Endothelial cell of umbilical vein (primary cell): ENCODE measurements around the gene TNPO3. TPM values are rescaled to one million over a fixed set of nuclear protein-coding genes. Genes with fewer than 3 reads are reported as not detected.

Experiments used
- BruUV-seq: library from RNA; stranded (reverse); fragments of 400-500 nt; replicated peaks from 2 replicates; lab custom pipeline; 2021; lab: Mats Ljungman, UMichigan
- CTCF ChIA-PET: fragments of 300-600, 350-600 bp; sonication (Branson Sonifier 250); formaldehyde crosslinking; loops from one replicate; lab custom pipeline; 2021; ENCODE audit warnings: antibody characterized with exemption, inconsistent platforms; lab: Charles Lee
- POLR2A ChIA-PET: fragments of 300-600, 350-600 bp; sonication (Branson Sonifier 250); formaldehyde crosslinking; loops from one replicate; lab custom pipeline; 2021; ENCODE audit warnings: antibody characterized with exemption, inconsistent platforms; lab: Charles Lee
- DNase-seq: peaks from one replicate; pipeline ENCODE4 v3.0.0-alpha.2; 2011; ENCODE audit warnings: low read depth, low spot score
- FAIRE-seq: peaks from 2 replicates; lab custom pipeline; 2011; peaks lifted over from hg19 to GRCh38; lab: Jason Lieb, UNC
- H2AFZ ChIP-seq: 2 replicates; pipeline ENCODE4 v1.6.0; 2012; ENCODE audit warnings: low read depth, low read length, control low read depth, inconsistent platforms
- H3K27ac ChIP-seq: 2 replicates; pipeline ENCODE4 v1.5.1; 2011; ENCODE audit warnings: low read depth, mild to moderate bottlenecking, control low read depth, low read length, moderate library complexity; ENCODE audit not compliant: insufficient read depth
- H3K27me3 ChIP-seq, 2 experiments: 2 replicates each; pipeline versions ENCODE4 v1.6.0 to v1.6.1; 2011; ENCODE audit warnings: low read length in 2 of 2, mixed read lengths in 1 of 2; ENCODE audit not compliant: control insufficient read depth in 2 of 2, insufficient read depth in 2 of 2
- H3K36me3 ChIP-seq, 2 experiments: 2 replicates in 1 of 2; 3 replicates in 1 of 2; pipeline ENCODE4 v1.5.1; 2011; ENCODE audit warnings: low read length in 2 of 2, mild to moderate bottlenecking in 1 of 2, moderate library complexity in 1 of 2; ENCODE audit not compliant: control insufficient read depth in 2 of 2, insufficient read depth in 2 of 2; ENCODE audit errors: extremely low read depth in 1 of 2
- H3K4me1 ChIP-seq: 3 replicates; pipeline ENCODE4 v1.5.1; 2011; ENCODE audit warnings: mild to moderate bottlenecking, low read length; ENCODE audit not compliant: control insufficient read depth, insufficient read depth; ENCODE audit errors: extremely low read depth
- H3K4me2 ChIP-seq: 2 replicates; pipeline ENCODE4 v1.6.1; 2011; ENCODE audit warnings: low read length, control low read depth, mixed read lengths; ENCODE audit not compliant: insufficient read depth
- H3K4me3 ChIP-seq, 3 experiments: fragments of 200-600 bp in 1 of 3; sonication (generic), shearing (Covaris generic) in 1 of 3; replicated peaks in 1 of 3; 2 replicates each; pipeline ENCODE4 v1.5.1; 2011 to 2016; ENCODE audit warnings: control low read depth in 3 of 3, low read length in 3 of 3, mild to moderate bottlenecking in 2 of 3, inconsistent platforms in 1 of 3, low read depth in 1 of 3, moderate library complexity in 1 of 3; ENCODE audit not compliant: insufficient read depth in 1 of 3
- H3K79me2 ChIP-seq: 2 replicates; pipeline ENCODE4 v1.6.0; 2012; ENCODE audit warnings: low read length, inconsistent platforms; ENCODE audit not compliant: control insufficient read depth, insufficient read depth
- H3K9ac ChIP-seq: replicated peaks from 2 replicates; pipeline ENCODE3; 2011; ENCODE audit warnings: low read length, control low read depth; ENCODE audit not compliant: insufficient read depth; ENCODE audit errors: extremely low read depth
- H3K9me1 ChIP-seq: replicated peaks from 3 replicates; pipeline ENCODE4 v1.6.0; 2011; ENCODE audit warnings: mild to moderate bottlenecking, low read length; ENCODE audit not compliant: control insufficient read depth, insufficient read depth; ENCODE audit errors: extremely low read depth
- H3K9me3 ChIP-seq: replicated peaks from 2 replicates; pipeline ENCODE4 v1.5.1; 2012; ENCODE audit warnings: low read length, inconsistent platforms; ENCODE audit not compliant: control insufficient read depth, insufficient read depth
- H4K20me1 ChIP-seq: replicated peaks from 2 replicates; pipeline ENCODE3; 2011; ENCODE audit warnings: mild to moderate bottlenecking, low read length; ENCODE audit not compliant: control insufficient read depth, insufficient read depth; ENCODE audit errors: extremely low read depth
- CTCF ChIP-seq, 2 donors: IDR thresholded peaks; 1 replicate in 1 of 2; 2 replicates in 1 of 2; pipeline ENCODE4 v1.5.1; 2011; ENCODE audit warnings: low read length in 2 of 2, mild to moderate bottlenecking in 2 of 2, moderate library complexity in 2 of 2, control low read depth in 1 of 2, inconsistent platforms in 1 of 2, low read depth in 1 of 2; ENCODE audit not compliant: insufficient read depth in 1 of 2; ENCODE audit errors: extremely low read depth in 1 of 2
- FOS ChIP-seq: IDR thresholded peaks from 2 replicates; pipeline ENCODE4 v1.6.1; 2011; ENCODE audit warnings: mild to moderate bottlenecking, low read length, moderate library complexity, borderline replicate concordance; ENCODE audit not compliant: insufficient read depth
- GATA2 ChIP-seq: IDR thresholded peaks from 2 replicates; pipeline ENCODE4 v1.7.0; 2011; ENCODE audit warnings: low read depth, mild to moderate bottlenecking, moderate library complexity, mixed read lengths, low read length; ENCODE audit not compliant: insufficient read length, insufficient read depth
- MAX ChIP-seq: IDR thresholded peaks from 2 replicates; pipeline ENCODE4 v1.6.1; 2011; ENCODE audit not compliant: insufficient read depth, insufficient read length
- MYC ChIP-seq: IDR thresholded peaks from one replicate; pipeline ENCODE4 v1.6.1; 2011; ENCODE audit warnings: mild to moderate bottlenecking, low read depth, low read length
- POLR2A ChIP-seq: IDR thresholded peaks from 2 replicates; pipeline ENCODE4 v1.6.1; 2012; ENCODE audit warnings: low read depth, mild to moderate bottlenecking, control low read depth, low read length
- dilution Hi-C: fragments of 300-500 bp; cut with MboI; formaldehyde crosslinking; loops from one replicate; pipeline ENCODE4 v1.15.0; 2019; ENCODE audit warnings: low sequenced_read_pairs; ENCODE audit not compliant: extremely low pct_ligation_motif_present
- intact Hi-C: fragments of 100-400 bp; cut with micrococcal nuclease; formaldehyde crosslinking; loops from one replicate; pipeline ENCODE4 v1.10.0; 2022
- polyA plus RNA-seq, 4 experiments: library from polyadenylated mRNA; depleted of rRNA in 3 of 4; stranded (reverse) in 3 of 4; unstranded in 1 of 4; fragments of >200 nt; gene quantifications; 2 replicates each; pipeline versions ENCODE4 v1.2.1 to v1.2.3, GENCODE V29; 2011 to 2012; ENCODE audit warnings: missing spikeins in 1 of 4
- total RNA-seq: library from RNA; stranded (reverse); gene quantifications from 2 replicates; pipeline ENCODE4 v1.2.3, GENCODE V29; 2021

Gene TNPO3
- total and polyA plus RNA-seq, 2 donors (not counting 3 experiments of a cell fraction or from before 2014, with no cell fraction given): 29.0 to 46.9 TPM

- FAIRE-seq (no peak), DNase-seq (no peak)
- Histone ChIP-seq H3K27ac (no peak overlapping the region), H3K79me2 (no peaks in the 10 kb centered on the region), H3K9me1 (no peaks in the 10 kb centered on the region), H3K36me3 (no peaks in the 10 kb centered on the region), H4K20me1 (no peaks in the 10 kb centered on the region), H3K9me3 (no peaks in the 10 kb centered on the region), H3K27me3 (peaks cover 16 to 17% of the 10 kb centered on the region in 2 experiments), H3K9ac (no peak overlapping the region), H3K4me3 (no peak overlapping the region), H3K4me2 (no peak overlapping the region), H2AFZ (no peak overlapping the region), H3K4me1 (peaks cover 7% of the 10 kb centered on the region)
- intact Hi-C loops (no loop called here), dilution Hi-C loops (no loop called here)
- BruUV-seq: no TSS peak
- TF ChIP-seq FOS (no peak), MAX (no peak), GATA2 (no peak), MYC (no peak), POLR2A (no peak), CTCF (IDR thresholded peaks at IDR 0.05; ENCODE audit: extremely low read depth in 1 of 2, insufficient read depth in 1 of 2, low read depth in 1 of 2, low read length in 2 of 2) (no peak)
- ChIA-PET POLR2A (no interaction called here), CTCF (interaction anchor here (1.2 kb wide), 1 partner anchor 31 kb away, joined by 3 read pairs; no protein-coding TSS in a partner anchor)
Observed at GRCh38 chr7:128941946-128942526, 112.9 kb downstream of the TNPO3 start.
